ENCODE results near the gene RBBP8NL. TPM values are rescaled to one million over a fixed set of nuclear protein-coding genes. Genes with fewer than 3 reads are reported as not detected.
A peak's percentile ranks its signal among the peaks of the same experiment; 100 is the strongest.

The RBBP8NL gene
- total RNA-seq, 6 experiments from 2014 or later, result not detected

DNA sequence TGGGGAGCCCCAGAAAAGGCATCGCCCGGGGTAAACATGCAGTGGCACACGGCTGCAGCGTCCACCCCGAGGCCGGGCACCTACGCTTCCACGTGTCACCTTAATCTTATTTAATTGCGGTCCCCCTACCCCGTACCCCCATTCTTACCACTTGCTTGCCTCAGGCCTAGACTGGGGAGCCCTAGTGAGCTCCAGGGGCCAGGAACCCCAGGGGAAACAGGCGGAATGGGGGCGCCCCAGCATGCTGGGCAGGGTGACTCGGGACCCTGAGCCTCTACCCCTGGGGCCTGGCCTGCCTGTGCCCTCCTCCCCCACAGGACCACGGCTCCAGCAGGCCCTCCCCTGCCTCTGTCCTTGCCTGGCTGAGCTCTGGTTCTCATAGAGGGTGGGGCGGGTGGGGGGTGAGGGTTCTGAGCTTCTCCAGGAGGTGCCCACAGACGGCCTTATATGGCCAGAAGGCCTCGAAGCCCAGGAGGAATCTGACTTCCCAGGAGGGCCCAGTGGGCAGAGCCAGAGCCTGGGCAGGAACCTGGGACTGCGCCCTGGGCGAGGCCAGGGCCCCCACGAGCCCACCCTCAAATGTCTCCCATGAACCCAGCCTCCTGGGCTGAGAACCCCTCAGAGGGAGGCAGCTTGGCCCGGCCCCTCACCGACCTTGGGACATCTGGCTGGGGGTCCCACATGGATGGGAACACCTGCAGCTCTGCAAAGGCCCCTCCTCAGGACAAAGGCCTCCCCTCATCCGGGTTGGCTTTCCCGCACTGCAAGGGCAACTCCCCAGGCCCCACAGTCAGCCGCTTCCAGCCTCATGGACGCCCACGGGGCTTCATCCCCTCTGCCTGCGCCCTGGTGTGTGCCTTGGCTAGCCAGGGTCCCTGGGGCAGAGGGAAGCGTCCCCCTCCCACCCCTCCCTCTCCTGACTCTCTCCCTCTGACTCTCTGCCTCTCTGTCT lies 55.0 kb downstream of the RBBP8NL start:
- no peaks in the 10 kb centered on the region for H3K9me3 ChIP-seq
- no peaks in the 10 kb centered on the region for H3K27me3 ChIP-seq
- 94% methylated on average over 3 of the region's 29 CpGs for WGBS (ENCODE audit: insufficient coverage, low coverage, low lambda C conversion rate, missing lambda C conversion rate)
- H3K4me1 ChIP-seq, result peaks cover 0 to 60% (median 25%) of the 10 kb centered on the region in 4 donors
- ATAC-seq (no peak), DNase-seq (no peak)
- TF ChIP-seq POLR2A (IDR thresholded peaks at IDR 0.05), result no peak
- no peak for TF ChIP-seq CTCF (IDR thresholded peaks at IDR 0.05)
- intact Hi-C loops (cut with DNase I), result no loop called here
- no peak overlapping the region for H3K27ac ChIP-seq
- no peak overlapping the region for H3K4me3 ChIP-seq
- no peaks in the 10 kb centered on the region for H3K36me3 ChIP-seq

DNA sequence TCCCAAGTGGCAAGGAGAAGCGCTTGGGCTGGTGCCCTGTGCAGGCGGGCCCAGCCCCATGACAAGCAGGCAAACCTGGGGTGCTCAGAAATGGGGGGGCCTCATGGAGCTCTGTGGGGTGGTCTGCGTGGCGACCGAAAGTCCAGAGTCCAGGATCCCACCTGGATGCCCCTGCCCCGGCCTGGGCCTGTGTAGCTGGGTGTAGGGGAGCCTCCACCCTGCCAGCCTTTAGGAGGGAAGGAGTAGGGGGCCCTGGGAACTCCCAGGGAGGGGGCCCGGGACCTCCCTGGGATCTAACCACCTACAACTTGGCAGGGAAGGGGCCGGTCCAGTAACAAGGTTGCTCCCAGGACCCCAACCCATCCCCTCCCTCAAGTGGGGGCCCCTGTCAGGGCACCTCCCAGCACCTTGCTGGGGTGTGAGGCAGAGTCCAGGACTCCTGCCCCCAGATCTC lies 55.7 kb downstream of the RBBP8NL start:
- no peak for DNase-seq
- WGBS (ENCODE audit: insufficient coverage, low coverage, low lambda C conversion rate, missing lambda C conversion rate), result no CpG with 5 or more reads among the region's 8 CpGs
- intact Hi-C loops (cut with DNase I), result no loop called here

GRCh38 chr20:62370807-62371587 lies 56.3 kb downstream of the RBBP8NL start:
- TF ChIP-seq POLR2A (IDR thresholded peaks at IDR 0.05), result no peak
- no peak for TF ChIP-seq CTCF (IDR thresholded peaks at IDR 0.05)
- Histone ChIP-seq H3K27me3 (no peaks in the 10 kb centered on the region), H3K4me1 (peaks cover 0 to 53% (median 24%) of the 10 kb centered on the region in 4 donors), H3K36me3 (no peaks in the 10 kb centered on the region), H3K9me3 (no peaks in the 10 kb centered on the region), H3K27ac (peak overlapping the region in 1 of 3 donors; percentile 85), H3K4me3 (peak overlapping the region in 1 of 3 donors; percentile 11)
- intact Hi-C loops (cut with DNase I), result no loop called here
- WGBS (ENCODE audit: insufficient coverage, low coverage, low lambda C conversion rate, missing lambda C conversion rate), result 11% methylated on average over 5 of the region's 18 CpGs
- DNase-seq (peak in 2 of 3 donors; percentile 86 to 90), ATAC-seq (peak in 2 of 4 donors; percentile 57 to 80)

More for the DNA sequence above, 55.7 kb downstream of the RBBP8NL start:
- ATAC-seq, result no peak
- Histone ChIP-seq H3K9me3 (no peaks in the 10 kb centered on the region), H3K36me3 (no peaks in the 10 kb centered on the region), H3K4me3 (no peak overlapping the region), H3K4me1 (peaks cover 0 to 55% (median 24%) of the 10 kb centered on the region in 4 donors), H3K27me3 (no peaks in the 10 kb centered on the region), H3K27ac (peak overlapping the region in 1 of 3 donors; percentile 85)
- TF ChIP-seq CTCF (IDR thresholded peaks at IDR 0.05) (no peak), POLR2A (IDR thresholded peaks at IDR 0.05) (no peak)

DNA sequence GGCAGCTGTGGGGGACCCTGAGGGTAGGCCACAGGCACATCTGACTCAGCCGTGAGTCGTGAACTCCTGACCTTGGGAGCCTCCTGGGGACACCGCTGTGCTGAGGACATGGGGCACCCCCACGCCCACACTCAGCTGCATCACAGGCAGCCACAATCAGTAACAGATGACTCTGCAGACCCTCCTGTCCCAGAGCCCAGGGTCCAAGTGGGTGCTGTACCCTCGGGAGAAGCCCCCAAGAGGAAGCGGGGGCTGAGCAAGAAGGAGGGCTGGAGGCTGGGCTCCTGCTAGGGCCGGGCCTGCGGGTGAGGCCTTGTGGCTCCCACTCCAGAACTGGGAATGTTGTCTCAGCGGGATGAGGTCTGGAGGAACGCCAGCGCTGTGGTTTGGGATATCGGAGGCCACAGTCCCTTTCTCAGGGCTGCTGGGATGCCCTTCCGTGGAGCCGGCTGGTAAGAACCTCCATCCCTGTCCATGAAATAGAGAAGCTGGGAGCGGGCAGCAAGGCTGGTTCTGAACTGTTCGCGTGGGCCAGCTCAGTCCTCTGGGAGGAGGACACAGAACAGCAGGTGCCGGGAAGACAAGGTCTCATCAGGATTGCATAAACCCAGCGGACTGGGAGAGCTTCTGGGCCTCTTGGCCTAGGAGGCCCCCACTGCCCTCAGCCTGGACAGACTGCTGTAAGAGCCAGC lies 57.1 kb downstream of the RBBP8NL start:
- Histone ChIP-seq H3K36me3 (no peaks in the 10 kb centered on the region), H3K27me3 (no peaks in the 10 kb centered on the region), H3K27ac (peak overlapping the region in 1 of 3 donors; percentile 85), H3K4me1 (peaks cover 0 to 56% (median 23%) of the 10 kb centered on the region in 4 donors), H3K4me3 (peak overlapping the region in 1 of 3 donors; percentile 11), H3K9me3 (no peaks in the 10 kb centered on the region)
- TF ChIP-seq POLR2A (IDR thresholded peaks at IDR 0.05), result no peak
- TF ChIP-seq CTCF (IDR thresholded peaks at IDR 0.05), result no peak
- ATAC-seq, result peak in 3 of 4 donors; percentile 10 to 63 (median 22)
- DNase-seq, result no peak
- 23% methylated on average over 4 of the region's 19 CpGs for WGBS (ENCODE audit: insufficient coverage, low coverage, low lambda C conversion rate, missing lambda C conversion rate)
- intact Hi-C loops (cut with DNase I), result no loop called here
